Measurements from ENCODE around the gene GRID1.

DNA sequence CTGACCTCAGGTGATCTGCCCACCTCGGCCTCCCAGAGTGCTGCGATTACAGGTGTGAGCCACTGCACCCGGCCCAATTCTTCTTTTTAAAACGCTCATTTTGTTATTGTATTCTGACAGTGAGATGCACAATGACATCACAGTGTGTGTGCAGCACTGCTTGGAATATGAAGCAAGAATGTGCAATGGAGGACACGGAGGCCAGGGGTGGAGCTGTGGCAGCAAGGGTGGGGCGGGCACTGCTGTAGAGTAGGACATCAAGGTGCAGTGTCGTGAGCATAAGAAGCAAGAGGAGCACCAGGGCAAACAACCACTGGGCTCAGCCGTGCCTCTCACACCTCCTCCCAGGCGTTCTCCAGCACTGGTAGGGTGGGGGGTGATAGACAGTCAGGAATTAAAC lies 26.8 kb upstream of the GRID1 start:
- TF ChIP-seq CTCF (conservative IDR thresholded peaks at IDR 0.05) = no peak
- no peak for TF ChIP-seq EZH2 (IDR thresholded peaks at IDR 0.05; ENCODE audit: low read depth)
